ENCODE data around the gene TRMO.
"Not testable (repeated sequence)": the region's sequence is repeated elsewhere in the genome, so short reads cannot be mapped to it uniquely, and the experiment has no call there.

DNA sequence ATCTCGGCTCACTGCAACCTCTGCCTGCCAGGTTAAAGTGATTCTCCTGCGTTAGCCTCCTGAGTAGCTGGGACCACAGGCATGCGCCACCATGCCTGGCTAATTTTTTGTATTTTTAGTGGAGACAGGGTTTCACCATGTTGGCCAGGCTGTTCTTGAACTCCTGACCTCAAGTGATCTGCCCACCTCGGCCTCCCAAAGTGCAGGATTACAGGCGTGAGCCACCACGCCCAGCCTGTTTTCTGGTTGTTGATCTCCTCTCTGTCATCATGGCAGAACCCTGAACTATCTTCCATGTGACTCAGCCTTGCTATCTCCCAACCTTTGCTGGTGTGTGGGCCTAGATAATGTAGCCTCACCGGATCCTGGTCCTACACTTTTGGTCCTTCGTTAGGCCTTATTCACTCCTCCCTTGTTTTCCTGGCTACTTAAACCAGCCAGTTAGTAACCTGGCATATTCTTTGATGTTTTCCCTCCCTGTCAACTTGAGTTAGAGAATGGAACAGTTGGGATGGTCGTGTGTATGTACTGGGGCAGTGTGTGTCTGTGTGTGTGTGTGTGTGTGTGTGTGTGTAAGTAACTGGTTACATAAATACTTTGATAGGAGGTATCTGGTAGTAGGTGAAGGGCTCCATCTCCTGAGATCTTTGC, 38.5 kb upstream of the TRMO start:
- not testable (repeated sequence) for TF ChIP-seq EP300 (IDR thresholded peaks at IDR 0.05)
- TF ChIP-seq, protein P1, sequence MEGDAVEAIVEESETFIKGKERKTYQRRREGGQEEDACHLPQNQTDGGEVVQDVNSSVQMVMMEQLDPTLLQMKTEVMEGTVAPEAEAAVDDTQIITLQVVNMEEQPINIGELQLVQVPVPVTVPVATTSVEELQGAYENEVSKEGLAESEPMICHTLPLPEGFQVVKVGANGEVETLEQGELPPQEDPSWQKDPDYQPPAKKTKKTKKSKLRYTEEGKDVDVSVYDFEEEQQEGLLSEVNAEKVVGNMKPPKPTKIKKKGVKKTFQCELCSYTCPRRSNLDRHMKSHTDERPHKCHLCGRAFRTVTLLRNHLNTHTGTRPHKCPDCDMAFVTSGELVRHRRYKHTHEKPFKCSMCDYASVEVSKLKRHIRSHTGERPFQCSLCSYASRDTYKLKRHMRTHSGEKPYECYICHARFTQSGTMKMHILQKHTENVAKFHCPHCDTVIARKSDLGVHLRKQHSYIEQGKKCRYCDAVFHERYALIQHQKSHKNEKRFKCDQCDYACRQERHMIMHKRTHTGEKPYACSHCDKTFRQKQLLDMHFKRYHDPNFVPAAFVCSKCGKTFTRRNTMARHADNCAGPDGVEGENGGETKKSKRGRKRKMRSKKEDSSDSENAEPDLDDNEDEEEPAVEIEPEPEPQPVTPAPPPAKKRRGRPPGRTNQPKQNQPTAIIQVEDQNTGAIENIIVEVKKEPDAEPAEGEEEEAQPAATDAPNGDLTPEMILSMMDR (IDR thresholded peaks at IDR 0.05) = not testable (repeated sequence)

Measured in gastroesophageal sphincter (tissue), 3 donors.